Coronary artery (tissue), 2 donors: ENCODE measurements around the gene DEAF1.
"Not testable (repeated sequence)": the region's sequence is repeated elsewhere in the genome, so short reads cannot be mapped to it uniquely, and the experiment has no call there.

Source experiments
- DNase-seq: peaks from one replicate; pipeline ENCODE4 v3.0.0-alpha.2; 2017; ENCODE audit warnings: low spot score
- H3K27ac ChIP-seq, 2 donors: fragments of 200-600 bp; sonication (generic); one replicate each; pipeline ENCODE4 v1.5.1; 2016 to 2019
- H3K4me3 ChIP-seq: fragments of 200-600 bp; sonication (generic); 2 replicates; pipeline ENCODE4 v1.5.1; 2016; ENCODE audit warnings: mild to moderate bottlenecking, moderate library complexity
- TF ChIP-seq, protein P1 (sequence below): fragments of 200-600 bp; sonication (generic); IDR thresholded peaks from one replicate; pipeline ENCODE4 v1.5.1; 2019; ENCODE audit warnings: antibody characterized with exemption

Gene DEAF1

DNA sequence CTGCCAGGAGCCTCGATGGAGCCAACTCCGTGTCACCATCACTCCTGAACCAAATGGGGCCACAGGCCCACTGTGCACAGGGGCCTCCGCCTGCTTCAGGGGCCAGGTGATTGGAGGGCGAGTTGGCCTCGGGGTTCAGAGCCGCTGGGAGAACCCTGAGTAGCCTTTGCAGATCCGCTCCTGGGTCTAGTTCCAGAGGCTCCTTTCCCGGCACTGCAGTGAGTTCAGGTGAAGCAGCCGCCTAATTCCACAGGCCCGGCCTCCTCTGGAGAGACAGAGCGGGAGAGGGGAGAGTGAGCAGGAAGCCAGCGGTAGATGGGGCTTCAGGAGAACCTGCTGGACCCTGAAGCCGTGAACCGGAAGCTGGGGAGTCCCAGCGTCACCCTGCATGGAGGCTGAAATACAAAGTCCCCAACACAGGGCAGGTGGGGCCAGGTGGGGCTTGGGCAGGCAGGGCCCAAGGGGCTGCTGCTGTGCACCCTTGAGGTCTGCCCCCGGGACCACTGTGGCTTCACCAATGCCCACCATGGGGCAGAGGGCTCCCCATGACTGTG is 35.4 kb downstream of the DEAF1 start:
- no peak overlapping the region for H3K27ac ChIP-seq
- no peak overlapping the region for H3K4me3 ChIP-seq
- DNase-seq = no peak
- TF ChIP-seq, protein P1, sequence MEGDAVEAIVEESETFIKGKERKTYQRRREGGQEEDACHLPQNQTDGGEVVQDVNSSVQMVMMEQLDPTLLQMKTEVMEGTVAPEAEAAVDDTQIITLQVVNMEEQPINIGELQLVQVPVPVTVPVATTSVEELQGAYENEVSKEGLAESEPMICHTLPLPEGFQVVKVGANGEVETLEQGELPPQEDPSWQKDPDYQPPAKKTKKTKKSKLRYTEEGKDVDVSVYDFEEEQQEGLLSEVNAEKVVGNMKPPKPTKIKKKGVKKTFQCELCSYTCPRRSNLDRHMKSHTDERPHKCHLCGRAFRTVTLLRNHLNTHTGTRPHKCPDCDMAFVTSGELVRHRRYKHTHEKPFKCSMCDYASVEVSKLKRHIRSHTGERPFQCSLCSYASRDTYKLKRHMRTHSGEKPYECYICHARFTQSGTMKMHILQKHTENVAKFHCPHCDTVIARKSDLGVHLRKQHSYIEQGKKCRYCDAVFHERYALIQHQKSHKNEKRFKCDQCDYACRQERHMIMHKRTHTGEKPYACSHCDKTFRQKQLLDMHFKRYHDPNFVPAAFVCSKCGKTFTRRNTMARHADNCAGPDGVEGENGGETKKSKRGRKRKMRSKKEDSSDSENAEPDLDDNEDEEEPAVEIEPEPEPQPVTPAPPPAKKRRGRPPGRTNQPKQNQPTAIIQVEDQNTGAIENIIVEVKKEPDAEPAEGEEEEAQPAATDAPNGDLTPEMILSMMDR = no peak

DNA sequence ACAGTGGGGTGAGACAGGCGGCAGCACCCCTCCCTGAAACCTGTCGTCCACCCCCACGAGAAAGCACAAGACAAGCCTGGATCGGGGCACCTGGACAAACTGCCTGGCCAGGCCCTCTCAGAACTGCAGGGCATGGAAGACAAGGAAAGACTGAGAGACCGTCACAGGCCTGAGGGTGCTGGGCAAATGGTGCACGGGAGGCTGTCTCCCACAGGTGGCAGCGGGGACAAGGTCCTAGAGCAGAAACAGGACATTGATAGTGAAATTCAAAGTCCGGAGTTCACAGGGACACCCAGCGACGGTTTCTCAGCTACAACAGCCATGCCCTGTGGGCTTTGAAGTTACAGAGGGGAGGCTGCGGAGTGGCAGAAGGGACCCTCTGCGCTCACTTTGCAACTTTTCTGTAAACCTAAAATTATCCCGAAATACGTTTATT is 37.3 kb downstream of the DEAF1 start:
- H3K4me3 ChIP-seq = no peak overlapping the region
- DNase-seq = no peak
- TF ChIP-seq, protein P1 = no peak
- H3K27ac ChIP-seq = no peak overlapping the region

DNA sequence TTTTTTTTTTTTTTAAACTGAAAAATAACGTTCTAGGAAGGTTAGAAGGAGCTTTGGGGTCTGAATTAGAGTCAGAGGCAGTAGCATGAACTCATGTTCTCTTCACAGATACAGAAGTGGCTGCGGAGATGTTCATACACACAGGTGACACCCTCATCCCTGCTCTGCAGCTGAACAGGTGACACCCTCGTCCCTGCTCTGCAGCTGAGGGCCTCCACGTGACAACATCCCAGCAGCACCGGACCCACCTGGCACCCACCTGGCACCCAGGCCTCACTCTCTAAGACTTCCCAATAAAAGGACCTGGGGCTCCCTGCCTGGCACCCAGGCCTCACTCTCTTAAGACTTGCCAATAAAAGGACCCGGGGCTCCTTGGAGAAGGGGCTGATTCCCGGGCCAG is 38.2 kb downstream of the DEAF1 start:
- no peak overlapping the region for H3K4me3 ChIP-seq
- H3K27ac ChIP-seq = no peak overlapping the region
- no peak for DNase-seq
- TF ChIP-seq, protein P1 = no peak

DNA sequence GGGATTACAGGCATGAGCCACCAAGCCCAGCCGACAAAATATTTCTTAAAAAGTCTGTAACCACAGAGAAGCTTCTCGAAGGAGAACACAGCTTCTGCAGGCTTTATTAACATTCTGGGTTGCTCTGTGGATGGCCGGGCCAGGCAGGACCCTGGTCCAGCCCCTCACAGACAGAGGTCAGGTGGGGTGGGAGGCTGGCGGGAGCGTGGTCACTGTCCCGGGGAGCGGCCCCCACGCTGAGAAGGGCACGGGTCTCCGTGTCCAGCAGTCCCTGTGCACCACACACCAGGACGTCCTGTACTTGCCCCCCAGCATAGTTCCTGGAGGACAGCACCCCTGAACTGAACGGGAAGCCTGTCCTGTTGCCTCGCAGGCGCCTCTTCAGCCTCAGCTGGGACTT is 38.6 kb downstream of the DEAF1 start:
- no peak for DNase-seq
- TF ChIP-seq, protein P1 = no peak
- Histone ChIP-seq H3K27ac (no peak overlapping the region), H3K4me3 (no peak overlapping the region)

DNA sequence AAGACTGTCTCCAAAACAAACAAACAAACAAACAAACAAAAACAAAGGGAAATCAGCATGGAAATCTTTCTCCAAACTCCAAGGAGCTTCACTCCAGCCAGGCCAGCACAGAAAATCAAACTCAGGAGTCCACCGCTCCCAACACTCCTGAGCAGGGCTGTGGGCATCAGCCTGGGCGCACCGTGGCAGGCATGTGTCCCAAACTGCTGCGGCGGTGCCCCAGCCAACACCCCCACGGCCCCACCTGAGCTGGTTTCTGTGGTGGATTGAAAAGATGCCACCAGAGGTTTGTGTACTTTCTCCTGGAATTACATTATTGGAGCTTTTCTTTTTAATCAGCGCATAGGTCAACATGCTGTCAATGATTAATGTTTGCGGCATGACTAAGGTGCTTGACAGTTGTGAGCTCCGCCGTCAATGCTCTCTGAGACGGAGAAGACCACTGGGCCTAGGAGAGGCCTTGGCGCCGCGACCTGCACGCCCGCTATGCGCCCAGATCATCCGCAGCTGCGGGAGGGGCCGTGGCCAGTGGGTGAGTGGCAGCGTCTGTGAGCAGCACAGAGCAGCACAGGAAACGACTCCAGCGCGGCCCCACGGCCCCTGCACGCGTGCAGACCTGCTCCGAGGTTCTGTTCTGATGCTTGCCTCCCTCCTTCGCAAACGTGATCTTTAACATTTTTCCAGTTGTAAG is 39.8 kb downstream of the DEAF1 start:
- Histone ChIP-seq H3K4me3 (no peak overlapping the region), H3K27ac (no peak overlapping the region)
- DNase-seq = no peak
- TF ChIP-seq, protein P1 = no peak

DNA sequence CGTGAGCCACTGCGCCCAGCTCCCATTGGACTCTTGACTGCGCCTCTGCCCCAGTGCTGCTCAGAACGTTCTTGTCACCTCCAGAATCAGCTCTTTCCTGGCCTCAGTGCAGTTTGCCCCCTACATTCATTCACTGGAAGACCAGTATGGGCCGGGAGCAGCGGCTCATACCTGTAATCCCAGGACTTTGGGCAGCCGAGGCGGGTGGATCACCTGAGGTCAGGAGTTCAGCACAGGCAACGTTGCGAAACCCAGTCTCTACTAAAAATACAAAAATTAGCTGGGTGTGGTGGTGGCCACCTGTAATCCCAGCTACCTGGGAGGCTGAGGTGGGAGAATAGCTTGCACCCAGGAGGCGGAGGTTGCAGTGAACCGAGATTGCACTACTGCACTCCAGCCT is 40.6 kb downstream of the DEAF1 start:
- DNase-seq, H3K4me3 ChIP-seq, H3K27ac ChIP-seq: not testable (repeated sequence)

DNA sequence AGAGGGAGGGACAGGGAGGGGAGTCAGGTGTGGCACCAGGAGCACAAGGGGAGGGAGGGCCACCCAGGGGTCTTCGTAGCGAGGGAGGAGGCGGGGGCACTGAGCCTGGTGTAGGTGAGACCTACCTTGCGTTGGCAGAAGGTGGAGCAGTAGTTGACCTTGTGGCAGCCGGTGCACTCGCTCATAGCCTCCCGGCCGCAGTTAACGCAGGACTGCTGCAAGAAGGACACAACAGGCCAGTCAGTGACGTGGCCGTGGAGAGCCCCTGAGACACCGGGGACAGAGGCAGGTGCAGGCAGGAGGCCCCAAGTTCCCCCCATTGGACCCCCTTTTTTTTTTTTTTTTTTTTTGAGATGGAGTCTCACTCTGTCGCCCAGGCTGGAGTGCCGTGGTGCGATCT is 41.2 kb downstream of the DEAF1 start:
- no peak for DNase-seq
- TF ChIP-seq, protein P1 = no peak
- Histone ChIP-seq H3K4me3 (no peak overlapping the region), H3K27ac (no peak overlapping the region)

DNA sequence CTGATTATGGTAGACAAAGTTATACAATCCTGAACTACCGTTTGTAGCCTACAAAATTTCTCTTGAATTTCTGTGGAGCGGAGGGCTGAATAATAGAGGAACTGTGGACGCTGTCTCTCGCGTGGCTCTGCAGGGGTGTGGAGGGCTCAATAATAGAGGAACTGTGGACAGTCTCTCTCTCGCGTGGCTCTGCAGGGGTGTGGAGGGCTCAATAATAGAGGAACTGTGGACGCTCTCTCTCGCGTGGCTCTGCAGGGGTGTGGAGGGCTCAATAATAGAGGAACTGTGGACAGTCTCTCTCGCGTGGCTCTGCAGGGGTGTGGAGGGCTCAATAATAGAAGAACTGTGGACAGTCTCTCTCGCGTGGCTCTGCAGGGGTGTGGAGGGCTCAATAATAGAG is 41.9 kb downstream of the DEAF1 start:
- not testable (repeated sequence) for H3K4me3 ChIP-seq, DNase-seq, H3K27ac ChIP-seq
